K562 (cell line): ENCODE results near the gene ADD3. TPM values are rescaled to one million over a fixed set of nuclear protein-coding genes. Genes with fewer than 3 reads are reported as not detected.

ENCODE experiments used
- ATAC-seq: fragments of 200-7000 bp; cut with Tn5 transposase; 3 replicates; pipeline ENCODE4 v1.9.1; 2020; ENCODE audit warnings: moderate library complexity
- BruUV-seq: library from RNA; stranded (reverse); fragments of 400-500 nt; replicated peaks from 2 replicates; lab custom pipeline; 2021; lab: Mats Ljungman, UMichigan
- CTCF ChIA-PET: fragments of 300-600 bp; formaldehyde crosslinking; extraction: SDS; loops from one replicate; lab custom pipeline; 2021; ENCODE audit warnings: low intra/inter-chr PET ratio; lab: Yijun Ruan, JAX
- POLR2A ChIA-PET: fragments of 300-600, 350-650 bp; sonication (Branson Sonifier 250); formaldehyde crosslinking; extraction: SDS; loops from one replicate; lab custom pipeline; 2021; ENCODE audit warnings: antibody characterized with exemption, inconsistent platforms; lab: Yijun Ruan, JAX
- DNase-seq, 4 experiments: peaks; one replicate each; pipeline versions ENCODE4 v3.0.0 to v3.0.0-alpha.2; 2011 to 2018; ENCODE audit warnings: low spot score in 3 of 4, mixed read lengths in 3 of 4; ENCODE audit errors: extremely low read depth in 1 of 4
- FAIRE-seq: peaks from 2 replicates; lab custom pipeline; 2011; peaks lifted over from hg19 to GRCh38; lab: Jason Lieb, UNC
- H2AFZ ChIP-seq: 2 replicates; pipeline ENCODE4 v1.6.0; 2011; ENCODE audit warnings: low read depth, low read length, control low read depth, inconsistent platforms
- H3K27ac ChIP-seq: fragments of 200-600 bp; 3 replicates; pipeline ENCODE4 v1.8.0; 2011; ENCODE audit warnings: low read depth, mild to moderate bottlenecking, control low read depth, inconsistent platforms, low read length, moderate library complexity, mixed read lengths; ENCODE audit errors: extremely low read depth
- H3K27me3 ChIP-seq, 2 experiments: fragments of 300-600 bp in 1 of 2; 2 replicates in 1 of 2; 3 replicates in 1 of 2; pipeline versions ENCODE4 v1.6.0 to v1.8.0; 2011; ENCODE audit warnings: inconsistent platforms in 2 of 2, low read length in 2 of 2, mild to moderate bottlenecking in 1 of 2, mixed read lengths in 1 of 2, moderate library complexity in 1 of 2; ENCODE audit not compliant: control insufficient read depth in 2 of 2, insufficient read depth in 2 of 2
- H3K36me3 ChIP-seq: fragments of 300-600 bp; 3 replicates; pipeline ENCODE4 v1.8.0; 2011; ENCODE audit warnings: mild to moderate bottlenecking, low read length, inconsistent platforms; ENCODE audit not compliant: control insufficient read depth, insufficient read depth
- H3K4me1 ChIP-seq, 2 experiments: fragments of 200-600 bp in 1 of 2; replicated peaks in 1 of 2; 2 replicates in 1 of 2; 3 replicates in 1 of 2; pipeline versions ENCODE4 v1.5.1 to v1.8.0; 2011; ENCODE audit warnings: inconsistent platforms in 2 of 2, low read length in 2 of 2, mild to moderate bottlenecking in 1 of 2, mixed read lengths in 1 of 2, moderate library complexity in 1 of 2; ENCODE audit not compliant: control insufficient read depth in 2 of 2, insufficient read depth in 2 of 2
- H3K4me2 ChIP-seq: 2 replicates; pipeline ENCODE4 v1.6.1; 2011; ENCODE audit warnings: low read length, control low read depth, inconsistent platforms, mixed read lengths; ENCODE audit not compliant: insufficient read depth
- H3K4me3 ChIP-seq: fragments of 200-600 bp; sonication (generic), shearing (Covaris generic); 2 replicates; pipeline ENCODE4 v1.5.1; 2016; ENCODE audit warnings: control low read depth, inconsistent platforms
- H3K79me2 ChIP-seq: fragments of 200-600 bp; 3 replicates; pipeline ENCODE4 v1.8.0; 2011; ENCODE audit warnings: low read length, inconsistent platforms; ENCODE audit not compliant: control insufficient read depth, insufficient read depth
- H3K9ac ChIP-seq, 2 experiments: 2 replicates each; pipeline versions ENCODE4 v1.6.0 to v1.6.1; 2011; ENCODE audit warnings: low read depth in 2 of 2, low read length in 2 of 2, control low read depth in 1 of 2, inconsistent platforms in 1 of 2, mild to moderate bottlenecking in 1 of 2, mixed read lengths in 1 of 2; ENCODE audit not compliant: insufficient read depth in 1 of 2
- H3K9me1 ChIP-seq: one replicate; pipeline ENCODE4 v1.6.0; 2011; ENCODE audit warnings: inconsistent platforms, mild to moderate bottlenecking, low read length, moderate library complexity; ENCODE audit not compliant: control insufficient read depth, insufficient read depth
- H3K9me3 ChIP-seq: replicated peaks from 2 replicates; pipeline ENCODE4 v1.5.1; 2011; ENCODE audit warnings: low read depth, low read length, inconsistent platforms; ENCODE audit not compliant: control insufficient read depth, insufficient read depth
- H4K20me1 ChIP-seq: replicated peaks from 2 replicates; pipeline ENCODE4 v1.6.1; 2011; ENCODE audit warnings: low read length, inconsistent platforms, mixed read lengths; ENCODE audit not compliant: control insufficient read depth, insufficient read depth
- CBFA2T2 ChIP-seq: fragments of 450-650 bp; conservative IDR thresholded peaks from 2 replicates; pipeline ENCODE4 v1.6.1; 2017; ENCODE audit warnings: mild to moderate bottlenecking
- CTBP1 ChIP-seq: fragments of 450-650 bp; IDR thresholded peaks from 2 replicates; pipeline ENCODE4 v1.6.1; 2016; ENCODE audit warnings: borderline replicate concordance
- DACH1 ChIP-seq: fragments of 450-650 bp; IDR thresholded peaks from 2 replicates; pipeline ENCODE4 v1.6.1; 2018; ENCODE audit not compliant: partially characterized antibody
- KDM1A ChIP-seq, 2 experiments: fragments of 450-650 bp; IDR thresholded peaks; 2 replicates each; pipeline ENCODE4 v1.6.1; 2016; ENCODE audit warnings: mild to moderate bottlenecking in 2 of 2
- NFYB ChIP-seq: IDR thresholded peaks from 2 replicates; pipeline ENCODE4 v1.6.1; 2011; ENCODE audit warnings: mild to moderate bottlenecking, moderate library complexity; ENCODE audit not compliant: insufficient read length; ENCODE audit errors: extremely low read depth
- PBX2 ChIP-seq, 2 experiments: IDR thresholded peaks in 1 of 2; conservative IDR thresholded peaks in 1 of 2; 2 replicates each; pipeline ENCODE4 v1.6.1; 2016; ENCODE audit warnings: low read depth in 2 of 2, mild to moderate bottlenecking in 1 of 2, missing compliant biosample characterization in 1 of 2, missing genetic modification characterization in 1 of 2, moderate library complexity in 1 of 2
- PKNOX1 ChIP-seq: fragments of 450-650 bp; IDR thresholded peaks from 2 replicates; pipeline ENCODE4 v1.6.1; 2016
- RCOR1 ChIP-seq, 2 experiments: IDR thresholded peaks; 2 replicates each; pipeline ENCODE4 v1.6.1; 2012; ENCODE audit warnings: low read depth in 2 of 2, low read length in 2 of 2, borderline replicate concordance in 1 of 2, improper control_type of control experiment in 1 of 2
- SPI1 ChIP-seq: IDR thresholded peaks from 2 replicates; pipeline ENCODE4 v1.6.1; 2011; ENCODE audit warnings: low read depth, low read length, control low read depth, borderline replicate concordance
- ZC3H11A ChIP-seq: IDR thresholded peaks from 2 replicates; pipeline ENCODE4 v1.6.1; 2012; ENCODE audit warnings: low read depth, low read length, improper control_type of control experiment
- ZNF133 ChIP-seq: fragments of 250-450 bp; sonication (Bioruptor Pico); IDR thresholded peaks from 2 replicates; pipeline ENCODE4 v1.4.0; 2020; ENCODE audit warnings: mild to moderate bottlenecking
- ZNF707 ChIP-seq: fragments of 250-450 bp; sonication (Bioruptor Pico); conservative IDR thresholded peaks from 2 replicates; pipeline ENCODE4 v1.8.0; 2022; ENCODE audit warnings: inconsistent platforms, mild to moderate bottlenecking, moderate library complexity
- WGBS: fragments of 100-300 bp; shearing (Covaris generic); methylation state at CpG from one replicate; pipeline ENCODE4 v1.1.6; 2016; ENCODE audit warnings: low coverage, mixed read lengths; ENCODE audit not compliant: insufficient coverage; ENCODE audit errors: missing lambda C conversion rate; 5-methylcytosine and 5-hydroxymethylcytosine counted together
- in situ Hi-C: fragments of 300-500 bp; cut with MboI; formaldehyde crosslinking; loops from 4 replicates; pipeline ENCODE4 v1.15.0; 2018; ENCODE audit warnings: inconsistent platforms, mixed read lengths
- intact Hi-C: fragments of 100-400 bp; cut with micrococcal nuclease; formaldehyde crosslinking; loops from 2 replicates; pipeline ENCODE4 v1.14.2; 2022
- polyA plus RNA-seq, 8 experiments: library from polyadenylated mRNA; depleted of rRNA in 4 of 8; stranded (reverse) in 5 of 8; unstranded in 3 of 8; fragments of >200 nt; fragmentation: Nextera tagmentation in 2 of 8; fragmentation: Illumina TruSeq in 1 of 8; extraction: Ambion mirVana in 2 of 8; extraction: Trizol in 1 of 8; gene quantifications; 2 replicates each; pipeline versions ENCODE4 v1.2.1 to v1.2.3, GENCODE V29; 2011 to 2014; ENCODE audit warnings: inconsistent platforms in 1 of 8, missing spikeins in 1 of 8
- total RNA-seq, 7 experiments: library from RNA; depleted of rRNA in 6 of 7; stranded (reverse); fragments of >200 nt in 6 of 7; fragmentation: Illumina TruSeq in 2 of 7; extraction: Trizol in 2 of 7; gene quantifications; 2 replicates each; pipeline versions ENCODE4 v1.2.1 to v1.2.3, GENCODE V29; 2011 to 2021; ENCODE audit warnings: low replicate concordance in 1 of 7
- TF ChIP-seq, protein P1 (sequence below): sonication (generic); formaldehyde crosslinking; IDR thresholded peaks from 2 replicates; pipeline ENCODE4 v1.8.0; 2023; ENCODE audit warnings: mild to moderate bottlenecking, missing genetic modification reagents

The ADD3 gene
- total and polyA plus RNA-seq, 9 of the 15 experiments (the other 6 are each of a cell fraction or from before 2014, with no cell fraction given) = 13.2 to 125 (median 31.7) TPM

GRCh38 chr10:110153396-110153795, 145.6 kb downstream of the ADD3 start:
- no peak overlapping the region for H3K4me2 ChIP-seq
- POLR2A ChIA-PET = interaction anchor here (0.8 kb wide), 1 partner anchor 55 kb away, joined by 3 read pairs; no protein-coding TSS in a partner anchor
- 22% methylated on average over 6 of the region's 7 CpGs for WGBS
- peak in 1 of 2 experiments; percentile 17; a peak in 1 of 4 replicates for TF ChIP-seq KDM1A (IDR thresholded peaks at IDR 0.05)
- TF ChIP-seq RCOR1 (IDR thresholded peaks at IDR 0.05; ENCODE audit: borderline replicate concordance in 1 of 2, low read depth in 2 of 2, low read length in 2 of 2) = peak in 1 of 2 experiments; percentile 82; a peak in 1 of 4 replicates
- peak; percentile 8 for TF ChIP-seq NFYB
- no peak for TF ChIP-seq ZNF133 (CRISPR knock-in tag)
- no peak for TF ChIP-seq PBX2 (CRISPR knock-in tag; IDR thresholded peaks at IDR 0.05; ENCODE audit: low read depth)
- TF ChIP-seq PBX2 (tag; conservative IDR thresholded peaks at IDR 0.05; ENCODE audit: low read depth) = peak; percentile 56
- TF ChIP-seq, protein P1, sequence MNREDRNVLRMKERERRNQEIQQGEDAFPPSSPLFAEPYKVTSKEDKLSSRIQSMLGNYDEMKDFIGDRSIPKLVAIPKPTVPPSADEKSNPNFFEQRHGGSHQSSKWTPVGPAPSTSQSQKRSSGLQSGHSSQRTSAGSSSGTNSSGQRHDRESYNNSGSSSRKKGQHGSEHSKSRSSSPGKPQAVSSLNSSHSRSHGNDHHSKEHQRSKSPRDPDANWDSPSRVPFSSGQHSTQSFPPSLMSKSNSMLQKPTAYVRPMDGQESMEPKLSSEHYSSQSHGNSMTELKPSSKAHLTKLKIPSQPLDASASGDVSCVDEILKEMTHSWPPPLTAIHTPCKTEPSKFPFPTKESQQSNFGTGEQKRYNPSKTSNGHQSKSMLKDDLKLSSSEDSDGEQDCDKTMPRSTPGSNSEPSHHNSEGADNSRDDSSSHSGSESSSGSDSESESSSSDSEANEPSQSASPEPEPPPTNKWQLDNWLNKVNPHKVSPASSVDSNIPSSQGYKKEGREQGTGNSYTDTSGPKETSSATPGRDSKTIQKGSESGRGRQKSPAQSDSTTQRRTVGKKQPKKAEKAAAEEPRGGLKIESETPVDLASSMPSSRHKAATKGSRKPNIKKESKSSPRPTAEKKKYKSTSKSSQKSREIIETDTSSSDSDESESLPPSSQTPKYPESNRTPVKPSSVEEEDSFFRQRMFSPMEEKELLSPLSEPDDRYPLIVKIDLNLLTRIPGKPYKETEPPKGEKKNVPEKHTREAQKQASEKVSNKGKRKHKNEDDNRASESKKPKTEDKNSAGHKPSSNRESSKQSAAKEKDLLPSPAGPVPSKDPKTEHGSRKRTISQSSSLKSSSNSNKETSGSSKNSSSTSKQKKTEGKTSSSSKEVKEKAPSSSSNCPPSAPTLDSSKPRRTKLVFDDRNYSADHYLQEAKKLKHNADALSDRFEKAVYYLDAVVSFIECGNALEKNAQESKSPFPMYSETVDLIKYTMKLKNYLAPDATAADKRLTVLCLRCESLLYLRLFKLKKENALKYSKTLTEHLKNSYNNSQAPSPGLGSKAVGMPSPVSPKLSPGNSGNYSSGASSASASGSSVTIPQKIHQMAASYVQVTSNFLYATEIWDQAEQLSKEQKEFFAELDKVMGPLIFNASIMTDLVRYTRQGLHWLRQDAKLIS = no peak
- TF ChIP-seq CTBP1 = peak; percentile 27; the same call in 1 of the 2 replicates
- no peak for TF ChIP-seq DACH1
- no peak for TF ChIP-seq ZNF707
- no peak for TF ChIP-seq ZC3H11A
- TF ChIP-seq CBFA2T2 = no peak
- TF ChIP-seq PKNOX1 = peak; percentile 92
- 0 out of 2 replicates have a peak, but pooled peaks have one; percentile 9 for TF ChIP-seq SPI1

More at GRCh38 chr10:110153396-110153795, 145.6 kb downstream of the ADD3 start:
- in situ Hi-C loops (no loop called here), intact Hi-C loops (no loop called here)
- Histone ChIP-seq H3K4me1 (peaks cover 12 to 26% of the 10 kb centered on the region in 2 experiments; a peak in 4 of 5 replicates), H3K79me2 (no peaks in the 10 kb centered on the region), H3K4me3 (no peak overlapping the region), H3K9me3 (no peaks in the 10 kb centered on the region), H3K27ac (no peak overlapping the region), H3K9me1 (no peaks in the 10 kb centered on the region), H3K9ac (no peak overlapping the region), H4K20me1 (no peaks in the 10 kb centered on the region), H2AFZ (no peak overlapping the region), H3K36me3 (no peaks in the 10 kb centered on the region), H3K27me3 (no peaks in the 10 kb centered on the region; a peak in 1 of 5 replicates)
- FAIRE-seq (peak; percentile 54), ATAC-seq (peak; percentile 61), DNase-seq (peak in 1 of 4 experiments; percentile 37)
- CTCF ChIA-PET = no interaction called here
- BruUV-seq = no TSS peak
